HFF-Myc (cell line): ENCODE data around the gene CDH23.

Source experiments
- DNase-seq: peaks from one replicate; pipeline ENCODE4 v3.0.0-alpha.2; 2011; ENCODE audit warnings: low read depth; ENCODE audit errors: extremely low read depth
- H3K4me3 ChIP-seq: replicated peaks from 2 replicates; pipeline ENCODE4 v1.5.1; 2011; ENCODE audit warnings: low read depth, mild to moderate bottlenecking, control low read depth, low read length
- TF ChIP-seq, protein P1 (sequence below): IDR thresholded peaks from 2 replicates; pipeline ENCODE4 v1.5.1; 2012; ENCODE audit warnings: mild to moderate bottlenecking, low read depth, low read length, control low read depth; ENCODE audit errors: missing control alignments

CDH23 gene

DNA sequence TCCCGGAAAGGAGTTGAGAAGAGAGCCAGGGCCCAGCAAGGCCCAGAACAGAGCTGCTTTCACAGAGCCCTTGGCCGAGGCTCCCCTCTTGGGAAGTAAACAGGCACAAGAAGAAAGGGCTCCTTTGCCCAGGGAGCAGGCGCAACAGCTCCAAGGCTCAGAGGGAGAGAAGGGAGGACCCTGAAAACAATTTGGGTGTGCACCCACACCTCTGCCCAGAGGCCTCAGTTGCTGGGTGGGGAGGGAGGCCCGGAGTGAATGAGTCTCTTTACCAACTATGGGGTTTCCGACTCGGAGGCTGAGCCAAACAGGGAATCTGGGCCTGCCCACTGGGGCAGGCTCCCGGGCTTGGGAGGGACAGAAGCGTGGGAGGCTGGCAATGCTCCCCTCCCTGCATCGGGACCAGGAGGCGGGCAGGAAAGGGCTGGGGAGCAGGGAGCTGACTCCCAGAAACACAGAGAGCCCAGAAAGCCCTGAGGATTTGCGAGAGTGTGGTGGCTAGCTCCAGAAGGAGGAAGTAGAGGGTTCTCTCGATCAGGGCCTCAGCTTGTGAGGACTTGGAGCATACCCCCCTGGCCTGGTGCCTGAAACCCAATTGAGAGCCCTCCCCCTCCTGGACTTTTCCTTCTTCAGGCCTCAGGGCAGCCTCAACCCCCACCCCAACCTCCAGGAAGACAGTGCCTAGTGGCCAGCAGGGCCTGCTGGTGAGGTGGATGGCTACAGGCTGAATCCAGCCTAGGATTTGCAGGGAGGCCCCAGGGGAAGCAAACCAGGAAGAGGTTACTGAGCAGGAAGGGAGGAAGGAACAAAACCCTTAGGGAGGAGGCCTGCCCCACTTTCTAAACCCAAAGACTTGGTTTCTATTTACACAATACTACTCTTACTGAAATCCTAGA, 316.7 kb downstream of the CDH23 start:
- no peak overlapping the region for H3K4me3 ChIP-seq
- DNase-seq, result no peak
- TF ChIP-seq, protein P1, sequence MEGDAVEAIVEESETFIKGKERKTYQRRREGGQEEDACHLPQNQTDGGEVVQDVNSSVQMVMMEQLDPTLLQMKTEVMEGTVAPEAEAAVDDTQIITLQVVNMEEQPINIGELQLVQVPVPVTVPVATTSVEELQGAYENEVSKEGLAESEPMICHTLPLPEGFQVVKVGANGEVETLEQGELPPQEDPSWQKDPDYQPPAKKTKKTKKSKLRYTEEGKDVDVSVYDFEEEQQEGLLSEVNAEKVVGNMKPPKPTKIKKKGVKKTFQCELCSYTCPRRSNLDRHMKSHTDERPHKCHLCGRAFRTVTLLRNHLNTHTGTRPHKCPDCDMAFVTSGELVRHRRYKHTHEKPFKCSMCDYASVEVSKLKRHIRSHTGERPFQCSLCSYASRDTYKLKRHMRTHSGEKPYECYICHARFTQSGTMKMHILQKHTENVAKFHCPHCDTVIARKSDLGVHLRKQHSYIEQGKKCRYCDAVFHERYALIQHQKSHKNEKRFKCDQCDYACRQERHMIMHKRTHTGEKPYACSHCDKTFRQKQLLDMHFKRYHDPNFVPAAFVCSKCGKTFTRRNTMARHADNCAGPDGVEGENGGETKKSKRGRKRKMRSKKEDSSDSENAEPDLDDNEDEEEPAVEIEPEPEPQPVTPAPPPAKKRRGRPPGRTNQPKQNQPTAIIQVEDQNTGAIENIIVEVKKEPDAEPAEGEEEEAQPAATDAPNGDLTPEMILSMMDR, result peak; percentile 7

DNA sequence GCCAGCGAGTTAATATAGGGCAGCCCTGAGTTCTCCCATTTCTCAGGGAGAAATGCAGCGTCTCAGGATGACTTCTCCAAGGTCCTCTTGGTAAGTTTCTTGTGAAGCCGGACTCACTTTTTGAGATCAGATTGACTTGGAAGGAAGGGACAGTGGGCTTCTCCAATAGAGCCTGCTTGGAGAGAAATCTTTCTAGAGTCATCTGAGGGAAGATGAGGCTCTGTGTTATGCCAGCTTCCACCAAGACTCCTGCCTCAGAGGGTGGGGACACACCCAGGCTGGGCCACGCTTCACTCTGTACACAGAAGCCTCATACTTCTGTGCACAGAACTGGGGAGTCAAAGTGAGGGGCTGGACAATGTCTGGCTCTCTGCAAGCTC, 317.3 kb downstream of the CDH23 start:
- H3K4me3 ChIP-seq, result no peak overlapping the region
- TF ChIP-seq, protein P1, result no peak
- no peak for DNase-seq

DNA sequence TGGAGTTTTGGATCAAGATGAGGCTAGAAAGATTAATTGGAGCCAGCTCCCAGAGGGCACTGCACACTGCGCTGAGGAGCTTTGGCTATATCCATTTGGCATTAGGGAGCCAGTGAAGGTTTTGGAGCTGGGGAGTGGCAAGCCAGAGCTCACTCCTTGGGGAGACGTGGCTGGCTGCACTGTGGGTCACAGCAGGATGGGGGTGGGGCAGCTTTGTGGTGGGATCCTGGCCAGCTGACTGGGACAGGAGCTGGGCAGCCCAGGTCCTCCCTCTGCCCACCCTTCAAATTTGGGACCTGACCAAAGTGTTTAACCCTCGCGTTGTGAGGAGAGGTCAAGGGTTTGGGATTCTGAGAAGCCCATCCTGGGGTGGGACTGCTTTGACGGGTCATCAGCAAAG, 317.9 kb downstream of the CDH23 start:
- no peak for DNase-seq
- H3K4me3 ChIP-seq, result no peak overlapping the region
- TF ChIP-seq, protein P1, result no peak

DNA sequence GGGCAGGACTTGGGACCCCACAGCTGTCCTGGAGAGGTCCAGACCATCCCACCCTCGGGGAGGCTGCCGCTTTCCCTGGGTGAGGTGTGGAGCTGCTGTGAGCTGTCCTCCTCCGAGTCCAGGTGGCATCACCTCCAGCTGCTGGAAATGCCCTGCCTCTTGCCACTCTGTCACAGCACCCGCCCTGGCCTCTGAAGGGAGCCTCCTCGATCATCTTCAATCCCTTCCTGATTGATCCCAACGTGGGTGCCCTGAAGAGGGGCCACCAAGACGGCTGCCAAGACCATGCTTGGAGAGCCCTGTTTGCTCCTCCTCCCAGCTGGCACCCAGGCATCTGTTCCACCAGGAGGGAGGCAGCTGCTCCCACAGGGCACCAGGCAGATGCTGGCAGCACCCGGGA, 318.3 kb downstream of the CDH23 start:
- no peak overlapping the region for H3K4me3 ChIP-seq
- TF ChIP-seq, protein P1, result no peak
- DNase-seq, result no peak

DNA sequence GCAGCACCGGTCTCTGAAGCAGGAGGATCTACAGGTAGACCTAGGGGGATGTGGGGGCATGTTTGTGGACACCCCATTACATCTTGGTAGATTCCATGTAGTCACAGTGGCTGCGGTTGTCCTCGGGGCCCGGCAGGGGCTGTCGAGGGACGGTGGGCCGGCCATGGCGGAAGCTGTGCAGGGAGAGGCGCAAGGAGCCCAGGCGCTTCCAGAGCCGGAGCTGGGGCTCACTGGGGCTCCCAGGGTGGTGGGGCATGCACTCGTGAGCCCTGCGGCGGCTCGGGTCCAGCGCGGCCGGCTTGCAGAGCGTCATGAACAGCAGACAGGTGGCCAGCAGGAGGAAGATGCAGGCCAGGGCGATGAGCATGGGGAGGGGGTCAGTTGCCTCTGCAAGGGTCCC, 319.1 kb downstream of the CDH23 start:
- DNase-seq, result no peak
- TF ChIP-seq, protein P1, result no peak
- no peak overlapping the region for H3K4me3 ChIP-seq

DNA sequence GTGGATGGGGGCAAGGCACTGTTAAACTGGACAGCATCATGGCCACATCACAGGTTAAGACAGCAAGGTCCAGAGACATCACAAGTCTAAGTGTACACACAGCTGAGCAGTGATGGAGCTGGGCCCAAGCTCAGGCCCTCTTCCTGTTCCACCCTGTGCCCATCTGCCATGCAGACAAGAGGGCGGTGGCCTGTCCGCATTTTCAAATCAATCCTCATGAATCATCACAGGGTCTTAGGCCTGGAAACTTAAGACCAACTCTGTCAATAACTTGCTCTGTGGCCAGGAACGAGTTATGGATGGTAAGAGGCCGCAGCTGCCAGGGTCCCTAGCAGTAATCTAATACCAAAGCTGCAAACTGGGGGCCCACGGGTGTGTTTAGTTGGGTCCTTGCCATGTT, 319.7 kb downstream of the CDH23 start:
- DNase-seq, result no peak
- H3K4me3 ChIP-seq, result no peak overlapping the region

More for the DNA sequence above, 319.7 kb downstream of the CDH23 start:
- TF ChIP-seq, protein P1, result no peak
